Vagina (tissue), 2 donors: ENCODE data around the gene TXNRD1. TPM values are rescaled to one million over a fixed set of nuclear protein-coding genes. Genes with fewer than 3 reads are reported as not detected.

Experiments used
- DNase-seq, 2 donors: peaks; one replicate each; pipeline ENCODE4 v3.0.0-alpha.2; 2017; ENCODE audit errors: extremely low spot score in 2 of 2
- H3K27ac ChIP-seq: fragments of 200-600 bp; sonication (generic); one replicate; pipeline ENCODE4 v1.5.1; 2019
- H3K27me3 ChIP-seq: fragments of 200-600 bp; sonication (generic); one replicate; pipeline ENCODE4 v1.5.1; 2019
- H3K36me3 ChIP-seq, 2 donors: fragments of 200-600 bp; sonication (generic); one replicate each; pipeline ENCODE4 v1.5.1; 2017 to 2019
- H3K4me1 ChIP-seq: fragments of 200-600 bp; sonication (generic); one replicate; pipeline ENCODE4 v1.5.1; 2019
- H3K4me3 ChIP-seq, 2 donors: fragments of 200-600 bp; sonication (generic); 1 replicate in 1 of 2; 2 replicates in 1 of 2; pipeline ENCODE4 v1.5.1; 2016 to 2019
- H3K9me3 ChIP-seq: fragments of 200-600 bp; sonication (generic); one replicate; pipeline ENCODE4 v1.5.1; 2019
- POLR2A ChIP-seq, 2 donors: fragments of 450-650 bp; IDR thresholded peaks; one replicate each; pipeline ENCODE4 v1.6.1; 2017; ENCODE audit warnings: antibody characterized with exemption in 2 of 2, mild to moderate bottlenecking in 2 of 2, moderate library complexity in 2 of 2
- POLR2AphosphoS5 ChIP-seq, 2 donors: sonication (generic); formaldehyde crosslinking; IDR thresholded peaks; one replicate each; pipeline ENCODE4 v1.9.0; 2017; ENCODE audit warnings: antibody characterized with exemption in 2 of 2, mild to moderate bottlenecking in 2 of 2, low read depth in 1 of 2; ENCODE audit not compliant: insufficient read depth in 1 of 2
- intact Hi-C: fragments of 100-400 bp; cut with DNase I; formaldehyde crosslinking; loops from one replicate; pipeline ENCODE4 v1.15.1; 2023
- total RNA-seq: library from RNA; depleted of rRNA; stranded (reverse); fragments of >200 nt; gene quantifications from one replicate; pipeline ENCODE4 v1.2.3, GENCODE V29; 2016
- TF ChIP-seq, protein P1 (sequence below), 3 experiments: fragments of 450-650 bp in 2 of 3; fragments of 200-600 bp in 1 of 3; sonication (generic) in 1 of 3; IDR thresholded peaks; one replicate each; pipeline ENCODE4 v1.5.1; 2017 to 2019; ENCODE audit warnings: antibody characterized with exemption in 3 of 3, mild to moderate bottlenecking in 2 of 3, moderate library complexity in 2 of 3

The TXNRD1 gene
- total RNA-seq, 1 donor from 2014 or later: 144 TPM

DNA sequence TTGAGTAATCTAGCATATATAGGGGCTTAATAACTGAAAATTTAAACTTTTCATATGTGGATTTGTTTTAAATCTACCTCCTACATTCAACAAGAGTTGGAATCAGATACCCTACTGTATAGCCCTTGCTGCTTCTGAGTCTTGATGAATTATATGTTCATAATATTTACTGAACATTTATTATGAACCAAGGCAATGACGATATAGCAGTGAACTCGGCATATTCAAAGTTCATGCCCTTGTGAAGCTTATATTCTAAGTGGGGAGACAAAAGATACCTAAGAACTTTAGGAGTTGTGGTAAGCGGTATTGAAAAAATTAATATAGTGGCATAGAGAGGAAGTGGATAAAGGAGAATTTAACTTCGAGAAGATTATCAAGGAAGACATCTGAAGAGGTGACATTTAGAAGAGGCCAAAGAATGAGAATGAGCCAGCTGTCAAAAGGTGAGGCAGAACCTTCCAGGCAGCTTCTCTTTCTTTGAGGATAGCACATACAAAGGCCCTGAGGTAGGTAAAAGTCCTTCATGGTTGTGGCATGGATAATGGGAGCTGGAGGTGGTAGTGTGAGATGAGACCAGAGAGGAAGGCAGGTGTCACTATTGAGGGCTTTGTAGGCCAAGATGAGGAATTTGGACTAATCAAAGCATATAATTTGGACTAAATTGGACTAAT, 98.1 kb downstream of the TXNRD1 start:
- intact Hi-C loops: no loop called here
- H3K4me1 ChIP-seq: peaks cover 6% of the 10 kb centered on the region
- TF ChIP-seq POLR2A (IDR thresholded peaks at IDR 0.05): no peak
- TF ChIP-seq, protein P1, sequence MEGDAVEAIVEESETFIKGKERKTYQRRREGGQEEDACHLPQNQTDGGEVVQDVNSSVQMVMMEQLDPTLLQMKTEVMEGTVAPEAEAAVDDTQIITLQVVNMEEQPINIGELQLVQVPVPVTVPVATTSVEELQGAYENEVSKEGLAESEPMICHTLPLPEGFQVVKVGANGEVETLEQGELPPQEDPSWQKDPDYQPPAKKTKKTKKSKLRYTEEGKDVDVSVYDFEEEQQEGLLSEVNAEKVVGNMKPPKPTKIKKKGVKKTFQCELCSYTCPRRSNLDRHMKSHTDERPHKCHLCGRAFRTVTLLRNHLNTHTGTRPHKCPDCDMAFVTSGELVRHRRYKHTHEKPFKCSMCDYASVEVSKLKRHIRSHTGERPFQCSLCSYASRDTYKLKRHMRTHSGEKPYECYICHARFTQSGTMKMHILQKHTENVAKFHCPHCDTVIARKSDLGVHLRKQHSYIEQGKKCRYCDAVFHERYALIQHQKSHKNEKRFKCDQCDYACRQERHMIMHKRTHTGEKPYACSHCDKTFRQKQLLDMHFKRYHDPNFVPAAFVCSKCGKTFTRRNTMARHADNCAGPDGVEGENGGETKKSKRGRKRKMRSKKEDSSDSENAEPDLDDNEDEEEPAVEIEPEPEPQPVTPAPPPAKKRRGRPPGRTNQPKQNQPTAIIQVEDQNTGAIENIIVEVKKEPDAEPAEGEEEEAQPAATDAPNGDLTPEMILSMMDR (IDR thresholded peaks at IDR 0.05): no peak
- TF ChIP-seq POLR2AphosphoS5 (IDR thresholded peaks at IDR 0.05; ENCODE audit: insufficient read depth in 1 of 2, low read depth in 1 of 2): no peak
- H3K9me3 ChIP-seq: no peaks in the 10 kb centered on the region
- no peak overlapping the region for H3K4me3 ChIP-seq
- H3K27me3 ChIP-seq: no peaks in the 10 kb centered on the region
- H3K36me3 ChIP-seq: peaks cover 0 to 66% of the 10 kb centered on the region in 2 donors
- H3K27ac ChIP-seq: no peak overlapping the region
- no peak for DNase-seq

DNA sequence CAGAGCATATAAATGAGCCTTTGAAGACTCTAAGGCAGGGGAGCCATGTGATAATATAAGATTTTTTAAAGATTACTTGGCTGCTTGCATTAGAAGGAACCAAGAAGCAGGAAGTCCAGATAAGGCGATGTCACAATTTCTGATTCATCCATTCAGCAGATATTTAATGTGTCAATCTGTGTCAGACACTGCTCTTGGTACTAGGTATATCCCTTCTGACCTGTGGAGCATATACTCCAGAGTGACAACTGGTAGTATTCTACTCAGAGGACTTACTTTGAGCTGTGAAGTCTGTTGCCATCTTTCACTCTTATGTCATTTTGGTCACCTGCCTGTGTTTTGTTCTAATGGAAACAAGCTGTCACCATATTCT, 98.6 kb downstream of the TXNRD1 start:
- no peak overlapping the region for H3K4me3 ChIP-seq
- intact Hi-C loops: no loop called here
- no peak overlapping the region for H3K27ac ChIP-seq
- H3K36me3 ChIP-seq: peaks cover 0 to 71% of the 10 kb centered on the region in 2 donors
- no peak for TF ChIP-seq POLR2AphosphoS5 (IDR thresholded peaks at IDR 0.05; ENCODE audit: insufficient read depth in 1 of 2, low read depth in 1 of 2)
- TF ChIP-seq POLR2A (IDR thresholded peaks at IDR 0.05): no peak
- TF ChIP-seq, protein P1 (IDR thresholded peaks at IDR 0.05): no peak
- H3K9me3 ChIP-seq: no peaks in the 10 kb centered on the region
- H3K4me1 ChIP-seq: peaks cover 2% of the 10 kb centered on the region
- no peak for DNase-seq
- no peaks in the 10 kb centered on the region for H3K27me3 ChIP-seq

GRCh38 chr12:104315326-104316224, 100.0 kb downstream of the TXNRD1 start:
- Histone ChIP-seq H3K4me1 (no peaks in the 10 kb centered on the region), H3K27ac (no peak overlapping the region), H3K4me3 (no peak overlapping the region), H3K9me3 (no peaks in the 10 kb centered on the region), H3K36me3 (peaks cover 0 to 85% of the 10 kb centered on the region in 2 donors), H3K27me3 (no peaks in the 10 kb centered on the region)
- no peak for DNase-seq
- intact Hi-C loops: no loop called here
- TF ChIP-seq POLR2A (IDR thresholded peaks at IDR 0.05) (no peak), POLR2AphosphoS5 (IDR thresholded peaks at IDR 0.05; ENCODE audit: insufficient read depth in 1 of 2, low read depth in 1 of 2) (no peak)
- TF ChIP-seq, protein P1 (IDR thresholded peaks at IDR 0.05): no peak

- TF ChIP-seq, protein P1 (IDR thresholded peaks at IDR 0.05): no peak
- no peak for TF ChIP-seq POLR2AphosphoS5 (IDR thresholded peaks at IDR 0.05; ENCODE audit: insufficient read depth in 1 of 2, low read depth in 1 of 2)
- no peak for TF ChIP-seq POLR2A (IDR thresholded peaks at IDR 0.05)
- no peaks in the 10 kb centered on the region for H3K9me3 ChIP-seq
- no peak for DNase-seq
- H3K4me1 ChIP-seq: no peaks in the 10 kb centered on the region
- no peak overlapping the region for H3K27ac ChIP-seq
- no peaks in the 10 kb centered on the region for H3K27me3 ChIP-seq
- H3K36me3 ChIP-seq: peaks cover 4 to 93% of the 10 kb centered on the region in 2 donors
- intact Hi-C loops: no loop called here
- H3K4me3 ChIP-seq: no peak overlapping the region
Observed at GRCh38 chr12:104316936-104317335, 101.4 kb downstream of the TXNRD1 start.
